Measurements from ENCODE around the gene ADORA1.

The ADORA1 gene

DNA sequence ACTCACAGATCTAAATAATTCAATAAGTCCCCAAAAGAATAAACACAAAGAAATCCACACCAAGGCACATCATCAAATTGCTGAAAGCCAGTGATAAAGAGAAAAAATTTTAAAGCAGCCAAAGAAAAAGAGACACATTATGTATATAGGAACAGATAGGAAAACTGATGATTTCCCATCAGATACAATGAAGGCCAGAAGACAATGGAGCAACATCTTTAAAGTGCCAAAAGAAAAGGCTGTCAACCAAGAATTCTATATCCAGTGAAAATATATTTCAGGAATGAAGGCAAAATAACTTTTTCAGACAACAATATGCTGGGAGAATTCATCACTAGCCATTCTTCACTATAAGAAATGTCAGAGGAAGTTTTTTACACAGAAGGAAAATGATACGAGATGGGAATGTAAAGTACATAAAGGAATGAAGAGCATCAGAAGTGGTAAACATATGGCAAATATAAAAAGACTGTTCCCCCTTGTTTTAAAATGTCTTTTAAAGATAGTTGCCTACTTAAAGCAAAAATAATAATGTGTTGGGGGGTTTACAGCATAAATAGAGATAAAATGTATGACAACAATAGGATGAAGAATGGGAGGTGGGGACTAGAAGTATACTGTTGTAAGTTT, 32.4 kb upstream of the ADORA1 start:
- DNase-seq: no peak

DNA sequence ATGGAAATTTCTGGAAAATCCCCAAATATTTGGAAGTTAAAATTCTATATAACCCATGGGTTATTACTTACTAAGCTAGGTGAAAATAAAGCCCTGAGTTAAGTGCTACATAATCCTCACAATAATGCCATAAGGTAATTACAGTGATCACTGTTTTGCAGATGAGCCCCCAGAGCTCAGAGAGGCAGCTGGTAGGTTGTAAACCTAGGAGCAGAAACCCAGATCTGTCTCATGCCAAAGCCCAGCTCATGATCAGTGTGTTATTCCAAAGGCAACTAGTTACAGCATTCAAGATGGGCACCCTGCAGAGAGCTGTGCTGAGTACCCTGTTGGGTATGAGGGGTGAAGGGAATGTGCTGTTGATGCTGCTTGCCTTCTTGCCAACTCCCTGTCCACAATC, 31.0 kb upstream of the ADORA1 start:
- no peak for DNase-seq

DNA sequence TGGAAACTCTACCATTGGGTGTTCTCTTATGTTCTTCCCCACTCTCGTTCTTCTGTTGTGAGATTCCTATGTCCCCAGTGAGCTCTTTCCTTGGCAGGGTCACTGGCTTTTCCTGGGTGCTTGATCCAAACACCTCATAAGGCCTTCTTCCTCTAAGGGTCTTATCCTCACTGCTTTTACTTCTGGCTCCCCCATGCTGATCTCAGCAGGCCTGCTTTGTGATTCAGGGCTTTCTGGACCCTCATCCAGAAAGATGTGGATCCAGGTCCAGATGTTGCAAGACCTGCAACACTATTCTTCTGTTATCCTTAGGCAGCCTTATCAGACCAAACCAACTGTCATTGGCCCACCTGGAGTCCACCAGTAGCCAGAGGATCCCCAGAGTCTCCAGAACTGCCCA, 30.5 kb upstream of the ADORA1 start:
- no peak for DNase-seq

DNA sequence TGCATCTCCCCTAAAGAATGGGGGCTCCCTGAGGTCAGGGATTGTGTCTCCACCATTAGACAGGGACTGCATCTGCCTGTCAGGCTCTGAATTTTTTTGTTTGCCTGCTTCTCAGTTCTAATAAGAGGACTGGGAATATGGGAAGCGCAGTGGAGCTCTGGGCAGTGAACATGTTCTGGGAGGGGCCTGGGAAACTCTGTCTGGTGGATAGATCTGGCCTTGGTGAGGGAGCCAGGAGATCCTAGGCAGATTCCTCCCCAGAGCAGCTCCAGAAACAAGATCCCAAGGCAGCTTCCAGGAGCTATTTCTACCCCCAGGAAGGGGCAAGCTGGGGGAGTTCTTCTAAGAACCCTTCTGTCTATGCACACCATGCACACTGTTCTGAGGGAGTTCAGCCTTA, 29.1 kb upstream of the ADORA1 start:
- no peak for DNase-seq

DNA sequence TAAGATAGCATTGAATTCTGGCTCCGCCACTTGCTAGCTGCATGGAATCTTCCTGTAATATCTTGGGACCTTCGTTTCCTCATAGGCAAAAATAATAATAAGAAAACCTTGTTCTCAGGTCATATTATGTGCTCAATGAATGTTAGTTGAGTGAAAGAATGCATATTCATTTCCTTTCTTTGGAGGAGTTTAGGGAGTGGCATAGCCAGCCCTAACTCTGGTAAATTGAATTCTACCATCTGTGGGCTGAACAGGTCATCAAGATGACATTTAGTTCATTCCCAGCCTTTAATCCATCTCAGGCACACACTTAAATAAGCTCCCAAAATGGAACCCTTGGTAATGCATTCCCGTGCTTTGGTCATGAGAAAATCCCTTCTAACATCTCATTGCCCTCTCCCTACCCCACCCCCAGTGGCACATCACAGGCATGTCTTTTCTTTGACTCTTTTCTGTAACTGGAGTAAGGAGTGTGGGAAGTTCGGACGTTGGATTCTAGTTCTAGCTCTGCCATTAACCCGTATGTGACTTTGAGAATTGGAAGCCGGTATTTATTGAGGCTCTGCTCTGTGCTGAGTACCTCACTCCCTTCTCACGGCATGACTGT, 28.5 kb upstream of the ADORA1 start:
- DNase-seq: no peak

DNA sequence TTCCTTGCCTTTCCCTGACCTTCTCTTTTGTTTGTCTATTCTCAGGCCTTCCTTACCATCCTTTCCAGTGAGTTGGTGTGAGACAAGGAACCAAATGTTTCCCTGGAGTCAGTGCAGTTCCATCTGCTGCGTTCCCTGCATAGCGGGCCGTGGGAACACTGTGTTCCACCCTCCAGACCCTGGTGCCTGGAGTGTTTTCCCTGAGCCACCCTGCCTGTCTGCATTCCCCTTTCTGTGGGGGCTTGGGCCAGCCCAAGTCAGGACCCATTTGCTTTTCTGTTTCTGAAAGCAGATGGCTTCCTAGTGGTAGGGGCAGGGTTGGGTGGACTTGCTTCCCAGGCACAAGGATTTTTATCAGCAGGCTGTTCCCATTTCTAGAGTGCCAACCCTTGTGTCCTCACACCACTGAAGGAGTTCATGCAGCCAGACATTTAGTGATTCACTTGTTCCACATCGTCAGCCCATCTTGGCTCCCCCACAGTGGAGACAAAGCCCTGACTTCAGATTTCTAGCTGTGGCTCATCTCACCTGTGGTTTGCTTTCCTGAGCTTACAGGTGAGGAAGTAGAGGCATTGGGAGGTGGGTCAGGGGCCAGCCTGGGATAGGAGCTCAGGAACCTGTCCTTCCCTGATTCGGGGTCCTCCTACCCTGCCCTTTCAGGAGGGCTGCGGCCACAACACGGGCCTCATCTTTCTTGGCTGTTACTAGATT, 27.6 kb upstream of the ADORA1 start:
- no peak for DNase-seq

DNA sequence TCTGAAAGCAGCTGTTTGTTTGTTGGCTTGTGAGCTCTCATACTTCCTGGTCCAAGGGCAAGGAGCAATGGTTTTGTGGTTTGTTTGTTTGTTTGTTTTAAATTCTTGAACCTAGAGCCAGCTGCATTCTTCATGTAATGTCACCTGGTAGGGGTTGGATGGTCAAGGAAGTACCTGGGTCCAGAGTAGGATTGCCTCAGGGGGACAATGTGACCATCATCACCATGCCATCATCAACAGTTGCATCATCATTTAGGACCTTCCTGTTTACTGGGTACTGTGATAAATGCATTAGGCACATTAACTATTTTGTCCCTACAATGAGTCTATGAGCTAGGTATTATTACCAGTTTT, 27.0 kb upstream of the ADORA1 start:
- no peak for DNase-seq

DNA sequence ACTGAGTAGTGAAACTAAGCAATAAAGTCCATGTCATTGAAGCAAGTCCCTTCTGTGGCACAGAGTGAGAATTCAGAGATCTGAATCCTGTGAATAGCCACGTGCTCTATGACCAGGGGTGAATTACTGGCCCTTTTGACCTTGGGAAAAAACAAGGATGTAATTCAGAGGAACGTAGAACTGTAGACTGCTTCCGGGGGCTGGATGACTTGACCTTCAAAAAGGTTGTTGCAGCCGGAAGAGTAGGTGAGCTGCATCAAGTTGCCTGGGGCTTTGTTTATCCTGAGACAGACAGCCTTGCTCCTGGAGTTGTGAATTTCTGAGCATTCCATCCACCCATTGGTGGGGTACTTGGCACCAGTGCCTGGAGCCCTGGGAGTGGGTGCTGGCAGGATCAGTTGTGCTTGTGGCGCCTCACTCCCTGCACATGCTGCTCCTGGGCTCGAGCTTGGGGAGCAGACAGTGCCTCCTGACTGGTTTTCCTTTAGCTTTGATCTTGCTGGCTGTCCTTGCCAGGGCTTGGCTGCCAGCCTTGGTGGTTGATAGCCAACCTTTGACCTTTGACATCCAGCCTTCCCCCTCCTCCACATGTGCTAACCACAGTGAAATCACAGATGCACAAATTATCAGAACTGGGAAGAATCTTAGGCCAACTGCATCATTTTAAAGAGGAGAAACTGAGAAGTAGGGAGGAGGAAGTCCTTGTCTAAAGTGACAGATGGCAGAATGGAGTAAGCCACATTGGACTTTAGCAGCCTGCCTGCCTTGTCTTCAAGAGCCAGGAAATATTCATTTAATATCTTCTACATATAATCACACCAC, 25.5 kb upstream of the ADORA1 start:
- peak; percentile 26 for DNase-seq

DNA sequence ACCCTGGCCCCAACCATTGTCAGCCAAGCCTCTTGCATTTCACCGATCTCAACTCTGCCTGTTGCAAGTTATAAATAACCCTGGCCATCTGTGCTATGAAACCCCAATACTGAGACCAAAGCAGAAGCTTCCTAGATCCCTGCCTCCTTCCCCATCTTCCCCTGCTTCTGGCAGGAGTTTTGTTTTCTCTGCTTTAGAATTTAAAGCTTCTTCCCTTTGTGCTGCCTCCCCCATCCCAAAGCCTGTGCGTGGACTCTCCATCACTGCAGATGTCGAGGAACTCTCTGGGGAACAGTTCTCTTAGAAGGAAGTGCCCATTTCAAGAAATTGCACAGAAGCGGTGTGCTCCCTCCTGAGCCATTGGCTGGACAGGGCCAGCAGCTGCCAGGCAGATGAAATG, 24.3 kb upstream of the ADORA1 start:
- DNase-seq: no peak

DNA sequence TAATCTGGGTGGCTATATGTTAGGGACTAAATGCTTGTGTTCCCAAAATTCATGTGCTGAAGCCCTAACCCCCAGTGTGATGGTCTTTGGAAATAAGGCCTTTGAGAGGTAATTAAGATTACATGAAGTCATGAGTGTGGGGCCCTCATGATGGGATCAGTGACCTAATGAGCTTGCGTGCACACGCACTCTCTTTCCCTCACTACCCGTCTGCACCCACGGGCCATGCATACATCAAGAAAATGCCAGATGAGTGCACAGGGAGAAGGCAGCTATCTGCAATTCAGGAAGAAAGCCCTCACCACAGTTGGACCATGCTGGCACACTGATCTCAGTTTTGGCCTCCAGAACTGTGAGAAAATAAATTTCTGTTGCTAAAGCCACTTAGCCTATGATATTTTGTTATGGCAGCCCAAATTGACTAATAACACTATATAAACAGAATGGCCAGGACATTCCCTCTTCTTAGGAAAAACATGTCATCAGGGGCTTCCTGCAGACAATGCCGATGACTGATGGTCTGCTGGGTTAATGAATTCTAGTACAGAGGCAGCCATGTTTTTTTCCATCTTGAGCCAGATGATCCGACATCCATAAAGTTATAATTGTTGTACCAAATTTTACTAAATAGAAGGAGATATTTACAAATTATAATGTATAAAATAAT, 23.6 kb upstream of the ADORA1 start:
- no peak for DNase-seq

DNA sequence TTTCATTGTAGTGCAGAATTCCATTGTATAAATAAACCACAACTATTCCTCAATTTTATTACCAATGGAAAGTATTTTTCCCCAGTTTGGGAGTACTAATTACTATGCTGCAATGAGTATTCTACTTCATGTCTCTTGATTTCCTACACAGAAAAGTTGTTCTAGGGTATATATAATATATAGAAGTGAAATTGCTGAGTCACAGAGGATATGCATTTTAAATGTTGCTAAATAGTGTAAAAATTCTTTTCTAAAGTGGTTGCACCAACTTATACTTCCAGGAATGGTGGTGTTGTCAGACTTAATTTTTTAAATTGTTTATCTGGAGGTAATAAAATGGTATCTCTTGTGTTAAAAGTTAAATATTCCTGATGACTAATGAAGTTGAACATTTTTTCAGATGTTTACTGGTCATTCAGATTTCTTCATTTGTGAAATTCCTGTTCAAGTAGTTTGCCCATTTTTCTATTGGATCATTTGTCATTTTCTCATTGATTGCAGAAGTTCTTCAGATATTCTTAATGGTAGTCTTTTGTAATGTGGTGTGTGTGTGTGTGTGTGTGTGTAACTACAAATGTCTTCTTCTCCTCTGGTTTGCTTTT, 22.6 kb upstream of the ADORA1 start:
- no peak for DNase-seq

DNA sequence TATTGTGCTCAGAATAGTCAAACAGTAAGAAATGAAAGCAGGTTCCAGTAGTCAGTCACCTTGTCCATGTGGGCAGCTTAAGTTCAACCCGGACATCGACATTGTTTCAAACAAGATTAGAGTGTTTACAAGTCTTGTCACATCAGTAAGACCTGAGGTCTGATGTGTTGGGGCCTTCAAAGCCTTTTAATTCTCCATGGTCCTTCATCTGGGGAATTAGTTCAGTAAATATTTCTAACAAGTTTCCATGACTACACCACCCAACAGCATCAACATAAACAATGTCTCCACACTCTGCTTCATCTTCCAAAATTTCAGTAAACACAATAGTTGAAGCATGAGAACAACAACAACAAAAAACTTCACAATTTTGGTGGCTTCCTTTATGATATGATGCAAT, 15.1 kb upstream of the ADORA1 start:
- DNase-seq: no peak

DNA sequence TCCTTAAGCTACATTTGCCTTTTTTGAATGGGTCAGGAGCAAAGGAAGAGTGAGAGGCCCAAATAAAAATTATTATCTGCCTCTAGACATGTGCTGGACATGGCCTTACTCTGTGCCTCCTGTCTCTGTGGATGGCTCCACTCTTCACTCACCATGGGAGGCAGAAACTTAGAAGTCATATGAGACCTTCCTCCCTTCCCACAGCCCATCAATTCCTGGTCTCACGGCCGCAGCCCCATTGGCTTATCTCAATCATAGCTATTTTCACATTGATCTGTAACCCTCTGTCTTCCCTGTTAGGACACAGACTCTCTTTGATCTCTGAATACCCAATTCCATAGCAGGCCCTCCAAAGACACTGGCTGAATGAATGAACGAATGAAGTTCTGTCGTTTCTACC, 14.2 kb upstream of the ADORA1 start:
- DNase-seq: no peak

DNA sequence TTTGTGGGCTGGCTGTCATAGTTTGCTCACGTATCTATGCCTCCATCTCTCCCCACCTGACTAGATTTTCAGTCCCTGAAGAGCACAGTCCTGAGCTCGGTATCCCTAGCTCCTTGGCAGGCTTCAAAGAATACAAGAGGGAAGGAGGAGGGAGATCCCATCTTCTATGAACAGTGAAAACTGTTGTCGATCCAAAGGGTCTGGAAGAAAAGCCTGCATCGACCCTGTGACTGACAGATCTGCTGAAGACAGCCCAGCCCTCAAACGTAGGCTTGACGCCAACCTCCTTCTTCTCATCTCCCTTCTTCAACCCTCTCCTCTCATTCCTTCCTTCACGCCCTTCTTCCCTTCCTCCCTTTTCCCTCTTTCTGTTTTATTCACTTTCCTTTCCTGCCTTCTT, 13.3 kb upstream of the ADORA1 start:
- no peak for DNase-seq

DNA sequence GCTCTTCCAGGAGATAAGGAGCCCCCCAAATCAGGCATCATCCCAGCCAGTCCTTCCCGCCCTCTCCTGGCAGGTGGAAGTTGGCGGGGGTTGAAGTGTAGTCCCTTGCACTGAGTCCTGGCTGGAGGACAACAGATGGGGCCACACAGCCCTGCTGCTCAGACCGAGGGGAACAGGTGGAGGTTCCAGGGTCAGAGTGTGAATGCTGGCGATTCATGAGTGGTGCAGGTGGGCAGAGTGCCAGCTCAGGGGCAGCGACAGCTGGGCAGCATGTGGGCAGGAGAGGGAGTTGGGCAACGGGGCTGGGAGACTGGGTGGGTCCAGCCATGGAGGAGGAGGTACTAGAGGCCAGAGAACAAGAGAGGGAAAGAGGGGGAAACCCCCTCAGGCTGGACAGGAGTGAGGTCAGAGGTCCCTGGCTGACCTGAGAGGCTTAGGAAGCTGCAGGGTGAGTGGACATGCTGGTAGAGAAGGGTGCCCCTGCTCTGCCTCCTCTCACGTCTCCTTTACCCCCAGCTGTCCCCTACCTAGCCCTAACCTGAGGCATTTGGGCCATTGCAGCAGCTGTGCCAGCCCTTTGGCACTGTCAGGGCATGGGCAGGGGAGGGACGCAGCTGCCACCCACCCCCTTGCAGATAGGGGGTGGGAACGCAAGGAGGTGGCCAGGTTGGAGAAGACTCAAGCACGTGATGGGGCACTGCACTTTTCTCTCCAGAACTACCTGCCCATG, 11.3 kb upstream of the ADORA1 start:
- DNase-seq: no peak

DNA sequence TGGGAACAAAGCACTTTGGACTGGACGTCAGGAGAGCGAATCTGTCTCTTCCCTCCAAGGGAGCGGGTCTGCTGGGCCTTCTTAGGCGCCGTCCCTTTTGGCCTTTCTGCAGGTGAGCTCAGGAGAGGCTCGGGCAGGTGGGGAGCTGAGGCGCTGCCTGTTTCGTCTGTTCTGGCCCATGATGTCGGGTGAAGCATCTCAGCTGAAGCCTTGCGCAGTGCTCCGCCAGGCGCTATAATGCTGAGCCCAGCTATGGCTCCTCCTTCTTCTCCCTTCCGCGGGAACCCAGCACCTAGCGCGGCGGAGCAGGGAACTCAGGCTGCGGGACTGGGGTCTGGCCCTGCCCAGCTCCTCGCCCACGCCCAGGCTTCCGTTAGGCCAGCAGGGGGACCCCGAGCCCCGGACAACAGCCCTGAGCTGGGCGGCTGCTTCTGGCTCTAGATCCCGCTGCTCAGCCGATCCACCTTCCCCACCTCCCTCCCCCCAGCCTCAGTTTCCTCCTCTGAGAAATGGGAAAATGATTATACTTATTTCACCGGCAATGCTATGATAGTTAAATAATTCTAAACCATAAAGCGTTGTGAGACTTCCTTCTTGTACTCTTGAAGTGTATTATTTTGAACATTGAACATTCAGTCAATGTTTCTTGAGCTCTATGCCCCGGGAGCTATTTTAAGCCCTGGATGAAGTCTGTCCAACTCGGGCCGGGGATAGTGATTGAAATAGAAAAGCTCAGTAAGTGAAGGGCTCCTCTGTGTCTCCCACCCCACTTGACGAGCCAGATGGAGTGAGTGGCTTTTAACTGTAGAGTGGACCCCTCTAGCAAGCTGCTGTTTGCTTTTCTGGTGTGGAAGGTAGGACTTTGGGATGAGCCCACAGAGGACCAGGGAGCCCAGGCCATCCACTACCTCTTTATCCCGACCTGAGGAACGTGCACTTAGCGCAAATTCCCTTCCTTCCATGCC, 9.6 kb upstream of the ADORA1 start:
- peak; percentile 65 for DNase-seq

DNA sequence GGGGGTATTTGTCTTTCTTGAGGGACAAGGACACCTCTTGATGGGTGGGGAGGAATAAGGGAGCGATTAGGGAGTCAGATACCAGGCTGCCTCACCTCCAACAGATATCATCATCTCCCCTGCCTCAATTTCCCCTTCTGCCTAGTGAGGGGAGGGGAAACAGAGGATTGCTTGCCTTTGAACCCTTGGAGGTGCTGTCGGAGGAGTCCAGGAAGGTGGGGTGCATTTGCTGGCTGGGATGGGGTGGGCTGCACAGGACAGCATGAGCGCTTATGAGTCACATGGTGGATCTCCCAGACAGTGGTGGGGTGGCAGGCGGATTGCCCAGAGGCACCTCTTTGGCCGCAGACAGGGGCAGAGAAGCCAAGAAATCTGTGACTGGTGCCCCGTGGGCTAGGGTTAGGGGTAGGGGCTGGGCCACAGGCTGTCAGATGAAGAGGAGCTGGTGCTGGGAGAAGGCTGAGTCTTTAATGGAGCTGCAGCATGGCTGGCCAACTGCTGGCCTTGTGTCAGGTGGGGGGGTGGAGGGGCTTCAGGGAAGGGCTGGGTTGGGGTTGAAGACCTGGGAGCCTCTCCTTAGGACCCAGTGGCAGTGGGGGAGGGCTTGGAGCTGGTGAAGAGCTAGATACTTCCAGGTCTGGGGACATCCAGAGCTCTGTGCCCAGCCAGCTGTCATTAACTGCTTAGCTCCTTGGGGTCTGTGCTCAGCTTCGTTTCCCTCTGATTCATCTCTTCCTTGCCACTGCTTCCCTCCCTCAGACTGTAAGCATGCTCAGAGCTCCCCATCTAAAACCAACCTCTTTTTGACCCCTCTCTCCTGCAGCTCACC, 7.0 kb upstream of the ADORA1 start:
- no peak for DNase-seq

DNA sequence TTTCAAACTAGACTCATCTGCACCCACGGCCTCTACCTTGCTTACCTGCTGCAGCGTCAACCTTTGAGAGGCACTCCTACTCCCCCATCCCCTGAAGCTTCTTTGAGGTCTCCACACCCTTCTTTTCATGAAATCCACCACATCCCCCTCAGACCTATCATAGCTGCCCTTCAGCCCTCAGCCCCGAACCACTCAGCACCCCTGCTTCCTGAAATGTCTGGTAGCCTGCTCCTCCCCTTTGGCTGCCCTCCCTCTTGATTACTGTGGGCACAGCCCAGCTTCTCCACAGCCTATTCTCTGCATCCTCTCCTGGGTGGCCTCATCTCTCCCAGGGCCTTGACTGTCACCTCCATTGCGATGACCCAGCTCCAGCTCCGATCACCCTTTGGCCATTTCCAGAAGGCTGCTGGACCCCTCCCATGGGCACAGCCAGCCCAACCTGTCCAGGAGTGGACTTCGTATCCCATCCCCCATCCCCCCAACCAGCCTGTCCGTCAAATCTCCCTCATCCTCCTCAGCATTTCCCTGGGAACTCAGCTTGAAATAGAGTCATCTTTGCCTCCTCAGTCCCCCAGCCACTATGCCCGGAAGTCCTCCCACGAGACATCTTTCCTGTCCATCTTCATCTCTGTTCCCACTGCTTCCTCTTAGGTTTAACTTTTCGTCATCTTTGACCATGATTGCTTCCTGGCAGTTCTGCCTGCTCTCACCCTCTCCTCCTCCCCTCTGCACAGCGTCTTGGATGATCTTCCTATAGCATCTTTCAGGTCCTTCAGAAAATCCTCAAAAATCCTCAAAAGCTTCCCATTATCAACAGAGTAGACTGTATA, 6.1 kb upstream of the ADORA1 start:
- DNase-seq: no peak

DNA sequence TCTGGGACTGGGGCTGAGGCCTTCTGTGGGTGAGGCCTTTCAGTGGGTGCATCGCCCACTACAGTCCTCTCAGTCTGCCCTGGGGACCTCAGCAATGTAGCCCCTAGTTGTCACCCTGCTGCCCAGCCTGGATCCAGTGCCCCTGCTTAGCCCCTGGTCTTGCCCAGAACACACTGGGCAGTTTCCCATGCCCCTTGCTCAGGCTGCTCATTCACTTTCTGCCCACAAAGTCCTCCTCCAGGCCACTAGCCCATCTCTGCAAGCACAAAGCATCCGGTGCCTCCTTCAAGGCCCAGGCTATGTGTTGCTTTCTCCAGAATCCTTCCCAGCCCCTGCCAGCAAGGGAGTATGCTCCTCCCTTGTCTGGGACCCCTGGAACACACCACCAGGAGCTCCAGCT, 5.4 kb upstream of the ADORA1 start:
- DNase-seq: no peak

Measured in OCI-M1 (cell line).